Stimulated activated CD4-positive, alpha-beta T cell treated with anti-CD3 and anti-CD28 coated beads, Interleukin-12 subunit alpha, Interleukin-12 subunit beta, amount 100 ng/mL, for 4 hours (primary cell): Measurements from ENCODE around the gene FAM83F.
A peak's percentile ranks its signal among the peaks of the same experiment; 100 is the strongest.
"Not testable (repeated sequence)": the region's sequence is repeated elsewhere in the genome, so short reads cannot be mapped to it uniquely, and the experiment has no call there.

ENCODE experiments used
- DNase-seq: peaks from one replicate; pipeline ENCODE4 v3.0.0-alpha.2; 2020

The FAM83F gene

DNA sequence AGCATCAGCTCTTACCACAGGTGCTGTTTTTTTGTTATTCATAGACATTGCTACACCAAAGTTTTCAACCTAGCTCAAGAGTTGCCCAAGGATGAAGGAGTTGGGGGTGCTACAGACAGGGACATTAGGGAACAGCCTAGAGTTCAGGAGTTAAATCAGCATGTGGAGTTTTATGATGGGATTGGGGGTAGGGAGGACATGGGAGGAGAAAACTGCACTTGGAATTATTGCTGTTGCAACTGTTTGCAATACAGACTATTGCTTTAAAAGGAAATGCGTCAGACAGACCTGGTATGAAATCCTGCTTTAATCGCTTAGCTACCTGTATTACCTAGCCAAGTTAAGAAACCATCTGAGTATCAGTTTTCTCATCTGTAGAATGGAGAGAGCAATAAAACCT, 28.3 kb upstream of the FAM83F start:
- DNase-seq: no peak

DNA sequence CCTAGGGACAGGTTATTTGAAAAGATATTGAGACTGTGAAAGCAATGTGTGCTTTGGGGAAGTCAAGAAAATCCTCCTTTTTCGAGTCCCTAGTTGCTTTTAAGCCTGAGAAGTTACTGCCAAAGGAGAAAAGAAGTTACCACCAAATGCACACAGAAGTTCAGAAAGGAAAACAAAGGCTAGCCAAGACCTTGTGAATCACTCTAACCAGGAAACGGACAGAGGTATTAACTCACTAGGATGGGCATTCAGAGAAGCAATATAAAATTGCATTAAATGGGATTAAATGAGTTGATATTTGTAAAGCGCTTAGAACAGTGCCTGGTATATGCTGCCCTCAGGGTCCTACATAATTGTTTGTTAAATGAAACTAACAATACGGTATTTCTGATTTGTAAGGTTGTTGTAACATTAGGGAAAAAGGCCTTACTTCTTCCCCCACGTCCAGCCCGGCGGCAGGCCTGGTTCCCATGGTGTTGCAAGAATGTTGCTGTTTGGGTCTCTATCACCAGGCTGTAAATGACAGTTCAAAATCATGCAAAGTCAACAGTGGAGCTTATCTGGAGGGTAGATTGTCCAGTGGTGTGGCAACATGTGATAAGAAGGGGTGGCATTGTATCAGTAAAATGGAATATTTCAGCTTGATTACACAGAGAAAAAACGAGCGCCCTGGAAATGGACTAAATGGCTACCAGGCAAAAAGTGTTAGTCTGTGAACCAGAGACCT, 27.5 kb upstream of the FAM83F start:
- DNase-seq: no peak

DNA sequence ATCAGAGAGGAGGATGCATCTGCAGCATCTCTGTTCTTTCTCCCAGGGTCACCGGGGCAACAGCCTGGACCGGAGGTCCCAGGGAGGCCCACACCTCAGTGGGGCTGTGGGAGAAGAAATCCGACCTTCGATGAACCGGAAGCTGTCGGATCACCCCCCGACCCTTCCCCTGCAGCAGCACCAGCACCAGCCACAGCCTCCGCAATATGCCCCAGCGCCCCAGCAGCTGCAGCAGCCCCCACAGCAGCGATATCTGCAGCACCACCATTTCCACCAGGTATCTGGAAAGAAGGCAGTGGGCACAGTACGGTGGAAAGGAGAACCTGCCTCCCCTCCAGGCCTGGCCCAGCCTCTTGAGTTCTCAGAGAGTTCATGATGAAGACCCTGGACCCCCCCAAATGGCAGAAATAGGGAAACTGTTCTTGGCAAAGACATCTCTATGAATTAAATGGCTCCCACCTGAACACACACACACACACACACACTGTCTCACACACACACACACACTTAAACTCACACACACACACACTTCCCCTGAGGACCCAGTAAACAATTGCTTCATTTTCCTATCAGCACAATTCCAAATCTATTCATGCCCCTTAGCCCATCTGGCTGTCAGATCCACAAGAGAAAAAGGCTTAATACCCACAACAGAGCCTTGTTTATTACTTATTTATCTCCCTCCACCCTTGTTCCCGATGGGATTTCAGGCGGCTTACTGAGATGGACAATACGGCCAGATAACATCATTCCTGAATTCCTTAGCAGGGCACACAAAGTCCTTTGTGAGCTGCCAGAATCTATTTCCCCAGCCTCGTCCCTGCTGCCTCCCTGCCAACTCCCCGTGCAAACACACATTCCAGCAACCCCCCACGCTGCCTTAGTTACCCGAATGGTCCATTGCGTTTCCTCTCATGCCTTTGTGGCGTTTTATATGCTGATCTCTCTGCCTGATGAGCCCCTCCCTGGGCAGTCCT, 26.5 kb upstream of the FAM83F start:
- no peak for DNase-seq

DNA sequence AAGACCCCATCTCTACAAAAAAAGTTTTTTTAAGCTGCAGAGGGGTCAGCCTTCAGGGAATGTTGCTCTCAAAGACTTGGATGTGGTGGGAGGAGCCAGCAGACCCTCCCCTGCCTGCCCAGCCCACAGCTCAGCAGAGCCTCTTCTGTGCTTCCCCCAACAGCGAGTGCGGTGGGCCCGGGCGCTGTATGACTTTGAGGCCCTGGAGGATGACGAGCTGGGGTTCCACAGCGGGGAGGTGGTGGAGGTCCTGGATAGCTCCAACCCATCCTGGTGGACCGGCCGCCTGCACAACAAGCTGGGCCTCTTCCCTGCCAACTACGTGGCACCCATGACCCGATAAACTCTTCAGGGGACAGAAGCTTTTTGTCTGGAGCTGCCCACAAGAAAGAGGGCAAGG, 24.0 kb upstream of the FAM83F start:
- no peak for DNase-seq

DNA sequence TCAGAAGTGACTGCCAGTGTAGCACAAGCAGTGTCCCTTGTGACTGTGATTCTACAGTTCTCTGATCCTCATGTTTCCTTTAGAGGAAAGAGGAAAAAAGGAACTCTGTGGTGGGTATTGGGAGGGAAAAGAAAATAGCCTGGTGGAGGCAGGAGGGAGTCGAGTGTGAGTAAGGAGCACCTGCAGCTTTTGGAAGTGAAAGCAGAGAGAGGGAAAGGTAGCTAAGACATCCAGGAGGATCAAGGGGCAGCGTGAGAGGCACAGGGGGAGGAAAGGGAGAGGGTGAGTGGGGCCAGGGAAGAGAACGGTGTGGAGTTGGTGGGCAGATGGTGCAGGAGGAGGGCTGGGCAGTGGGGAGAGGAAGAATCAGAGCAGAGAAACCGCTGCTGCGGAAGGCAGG, 22.1 kb upstream of the FAM83F start:
- no peak for DNase-seq

DNA sequence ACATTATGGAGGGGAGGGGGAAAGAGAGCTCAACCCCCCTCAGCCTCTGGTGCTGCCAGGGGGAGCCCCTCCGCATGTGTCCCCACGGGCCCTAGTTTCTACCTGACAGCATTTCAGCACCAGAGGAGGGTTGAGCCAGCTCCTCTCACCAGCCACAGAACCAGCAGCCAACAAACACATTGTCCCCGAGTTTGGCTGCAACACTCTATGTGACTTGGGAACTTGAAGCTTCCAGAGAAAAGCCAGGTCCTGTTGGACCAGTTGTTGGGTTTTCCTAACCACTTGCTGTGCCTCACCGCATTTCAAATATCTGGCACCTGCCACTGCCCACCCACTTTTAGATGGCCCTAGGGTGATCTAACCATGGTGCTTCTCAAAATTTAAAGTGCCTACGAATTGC, 21.1 kb upstream of the FAM83F start:
- DNase-seq: no peak

DNA sequence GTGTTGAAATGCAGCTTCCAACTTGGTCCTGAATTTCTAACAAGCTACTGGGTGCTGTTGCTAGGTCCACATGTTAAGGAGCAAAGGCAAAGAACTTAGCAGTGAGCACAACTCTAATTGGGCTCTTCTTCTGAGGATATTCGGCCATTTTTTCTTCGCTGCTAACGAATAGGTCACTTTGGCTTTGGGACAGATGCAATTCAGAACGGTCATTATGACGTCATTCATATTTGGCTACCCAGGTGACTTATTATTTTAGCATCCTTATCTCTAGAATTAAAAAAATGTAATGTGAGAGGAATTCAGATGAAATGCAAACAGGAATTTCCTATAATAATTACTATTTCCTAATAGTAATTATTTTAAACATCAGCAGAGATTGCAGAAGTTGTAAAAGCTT, 20.7 kb upstream of the FAM83F start:
- no peak for DNase-seq

DNA sequence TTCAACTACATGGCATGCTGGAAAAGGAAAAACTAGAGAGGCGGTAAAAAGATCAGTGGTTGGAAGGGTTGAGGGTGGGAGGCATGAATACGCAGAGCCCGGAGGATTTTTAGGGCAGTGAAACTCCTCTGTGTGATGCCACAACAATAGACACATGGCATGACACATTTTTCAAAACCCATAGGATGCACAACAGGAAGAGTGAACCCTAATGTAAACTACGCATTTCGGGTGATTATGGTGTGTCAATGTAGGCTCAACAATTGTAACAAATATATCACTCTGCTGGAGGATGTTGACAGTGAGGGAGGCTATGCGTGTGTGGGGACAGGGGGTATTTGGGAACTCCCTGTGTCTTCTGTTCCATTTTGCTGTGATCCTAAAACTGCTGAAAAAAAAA, 15.7 kb upstream of the FAM83F start:
- DNase-seq: no peak

DNA sequence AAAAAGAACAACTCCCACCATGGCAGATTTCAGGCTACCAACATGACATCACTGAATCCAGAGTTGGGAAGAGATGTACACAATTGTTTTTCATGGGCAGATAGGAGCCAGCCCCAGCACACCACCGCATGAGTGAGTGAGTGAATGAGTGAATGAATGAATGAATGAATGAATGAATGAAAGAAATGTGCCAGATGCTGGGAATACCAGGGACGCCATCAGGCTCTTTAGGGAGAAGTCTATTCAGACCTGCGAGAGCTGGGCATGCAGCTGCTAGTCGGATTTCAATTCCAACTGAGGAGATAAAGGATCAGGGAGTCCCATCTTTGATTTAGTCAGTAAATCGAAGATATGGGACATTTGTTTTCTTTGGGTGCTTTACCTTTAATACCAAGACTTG, 15.3 kb upstream of the FAM83F start:
- no peak for DNase-seq

DNA sequence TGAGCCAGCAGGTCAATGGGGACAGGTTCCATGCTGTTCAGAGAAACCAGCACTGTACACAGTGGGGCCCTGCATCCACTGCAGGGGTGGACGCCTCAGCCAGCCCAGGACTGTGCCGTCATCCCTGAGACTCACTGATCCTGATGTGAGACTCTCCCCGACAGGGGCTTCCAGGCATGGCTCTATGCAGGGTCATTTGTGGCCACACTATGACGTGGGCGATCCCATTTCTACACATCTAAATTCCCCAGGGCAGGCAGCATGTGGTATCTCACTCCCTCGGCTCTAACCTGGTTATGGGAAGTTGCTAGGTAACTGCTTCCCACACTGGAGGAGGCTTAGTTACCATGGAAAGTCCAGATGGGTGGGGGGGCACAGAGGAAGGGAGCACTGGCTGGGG, 14.2 kb upstream of the FAM83F start:
- DNase-seq: no peak

DNA sequence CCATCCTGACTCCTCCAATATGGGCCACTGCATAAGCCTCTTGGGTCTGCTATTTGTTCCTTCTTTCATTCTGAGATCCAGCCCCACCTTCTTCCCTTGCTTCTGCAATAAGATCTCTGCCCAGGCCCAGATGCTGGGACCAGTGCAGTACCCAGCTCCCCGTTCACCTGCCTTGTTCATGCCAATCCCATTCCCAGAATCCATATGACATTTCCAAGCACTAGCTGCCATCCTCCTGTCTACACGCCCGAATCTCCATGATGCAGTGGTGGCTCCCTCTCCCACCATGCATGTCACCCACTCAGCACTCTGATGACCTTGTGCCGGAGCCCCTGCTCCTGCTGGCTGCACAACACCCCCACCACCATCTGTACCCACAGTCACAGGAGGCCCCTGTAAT, 11.4 kb upstream of the FAM83F start:
- DNase-seq: no peak

DNA sequence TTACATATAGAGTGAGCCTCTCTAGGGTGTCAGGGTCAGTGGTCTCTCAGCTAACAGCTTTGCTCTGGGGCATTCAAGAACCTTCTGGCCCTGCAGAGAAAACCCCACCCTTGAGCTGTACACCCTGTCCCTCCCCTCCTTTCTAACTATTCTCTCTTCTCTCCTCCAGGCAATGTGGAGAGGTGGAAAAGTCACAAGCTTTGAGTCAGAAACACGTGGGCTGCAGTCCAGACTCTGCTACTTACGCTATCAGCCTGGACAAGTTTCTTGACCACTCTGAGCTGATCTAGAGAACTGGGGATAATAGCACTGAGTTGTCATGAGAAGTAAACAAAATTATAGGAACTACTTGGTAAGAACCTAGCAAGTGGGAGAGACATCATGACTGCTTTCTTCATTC, 10.7 kb upstream of the FAM83F start:
- DNase-seq: no peak

DNA sequence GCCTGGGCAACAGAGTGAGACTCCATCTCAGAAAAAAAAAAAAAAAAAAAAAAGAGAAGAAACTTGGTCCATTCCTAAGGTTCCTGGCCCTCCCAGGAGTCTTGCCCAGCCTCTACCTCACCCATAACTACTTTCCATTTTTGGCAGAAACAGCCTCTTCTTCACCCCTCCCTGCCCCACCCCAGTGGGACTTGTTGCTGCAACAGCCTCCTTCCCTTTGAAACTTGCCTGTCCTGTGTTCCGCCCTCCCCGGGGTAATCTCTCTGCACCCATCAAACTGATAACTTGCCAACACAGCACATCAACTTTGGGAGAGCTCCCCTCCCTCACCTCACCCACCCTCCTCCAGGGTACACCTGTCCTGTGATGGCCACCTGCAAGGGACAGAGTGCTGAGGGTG, 10.0 kb upstream of the FAM83F start:
- no peak for DNase-seq

DNA sequence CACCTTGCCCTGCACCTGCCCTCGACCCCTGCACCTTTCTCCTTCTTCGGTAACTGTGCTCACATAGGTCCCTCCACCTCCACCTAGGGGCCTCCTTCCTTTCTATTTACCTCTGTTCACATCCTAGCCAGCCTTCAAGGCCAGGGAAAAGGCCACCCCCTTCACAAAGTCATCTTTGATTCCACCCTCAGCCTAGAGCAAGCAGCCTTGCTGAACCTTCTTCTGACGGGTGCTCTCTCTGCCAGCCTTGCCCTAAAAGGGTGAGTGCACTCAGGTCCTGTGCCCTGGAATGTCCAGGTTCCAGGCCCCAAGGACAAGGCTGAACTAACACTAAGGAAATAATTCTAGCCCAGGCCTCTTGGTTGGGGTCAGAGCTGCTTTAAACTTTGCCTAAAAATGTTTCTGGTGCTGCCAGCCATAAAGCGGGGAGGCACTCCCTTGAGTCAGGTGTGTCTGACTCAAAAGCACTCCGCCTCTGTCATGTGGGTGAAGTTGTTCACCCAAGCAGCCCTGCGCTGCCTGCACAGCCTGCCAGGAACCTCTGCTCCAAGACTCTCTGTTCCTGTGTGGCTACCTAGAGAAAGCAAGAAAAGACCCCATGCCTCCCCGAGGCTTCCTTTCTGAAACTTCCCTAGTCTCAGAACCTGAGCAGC, 9.2 kb upstream of the FAM83F start:
- DNase-seq: no peak

DNA sequence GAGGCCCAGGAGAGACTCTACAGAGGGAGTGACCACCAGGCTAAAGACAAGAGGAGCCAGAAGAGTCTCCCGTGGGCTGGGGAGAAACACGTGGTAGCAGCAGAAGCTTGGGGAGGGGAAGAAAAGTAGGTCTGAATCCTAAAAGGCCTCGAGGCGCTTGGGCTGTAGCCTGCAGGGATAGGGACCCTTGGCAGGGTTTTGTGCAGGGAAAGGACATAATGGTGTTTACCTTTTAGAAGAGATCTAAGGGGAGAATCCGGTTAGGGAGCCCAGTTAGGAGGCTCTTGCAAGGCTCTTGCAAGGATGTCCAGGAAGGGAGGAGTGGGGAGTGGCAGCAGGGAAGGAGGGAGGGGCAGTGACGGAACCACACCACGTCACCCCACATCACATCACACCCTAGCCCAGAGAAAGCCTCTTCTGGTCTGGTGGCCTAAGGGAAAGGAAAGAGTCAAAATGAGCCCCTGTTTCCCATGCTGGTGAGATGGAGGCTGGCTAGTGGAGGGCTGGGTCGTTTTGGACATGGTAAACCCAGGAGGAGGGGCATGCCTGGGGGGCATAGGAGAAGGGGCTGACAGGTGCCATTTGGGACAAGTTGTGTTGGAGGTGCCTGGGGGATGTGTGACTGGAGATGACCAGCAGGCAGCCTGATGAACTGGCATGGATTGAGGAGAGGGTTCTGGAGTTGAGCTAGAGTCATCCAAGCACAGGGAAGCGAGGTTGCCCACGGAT, 6.2 kb upstream of the FAM83F start:
- DNase-seq: no peak

DNA sequence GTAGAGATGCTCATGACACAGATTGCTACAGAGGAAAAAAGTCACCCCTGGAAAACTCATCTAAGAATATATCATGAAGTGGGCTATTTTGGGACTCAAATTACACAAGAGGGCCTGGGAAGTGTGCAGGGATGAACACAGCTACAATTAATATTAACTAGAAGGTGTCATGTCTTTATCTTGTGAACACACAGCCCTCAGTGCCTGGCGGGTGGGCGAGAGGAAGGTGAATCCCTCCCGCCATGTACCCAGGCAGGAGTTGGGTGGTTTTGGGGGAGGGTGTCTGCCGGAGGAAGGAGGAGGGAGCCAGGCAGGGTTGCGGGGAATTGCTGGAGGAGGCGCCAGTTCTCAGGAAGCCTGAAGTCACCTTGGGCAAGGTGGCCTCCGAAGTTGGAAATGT, 5.1 kb upstream of the FAM83F start:
- DNase-seq: no peak

DNA sequence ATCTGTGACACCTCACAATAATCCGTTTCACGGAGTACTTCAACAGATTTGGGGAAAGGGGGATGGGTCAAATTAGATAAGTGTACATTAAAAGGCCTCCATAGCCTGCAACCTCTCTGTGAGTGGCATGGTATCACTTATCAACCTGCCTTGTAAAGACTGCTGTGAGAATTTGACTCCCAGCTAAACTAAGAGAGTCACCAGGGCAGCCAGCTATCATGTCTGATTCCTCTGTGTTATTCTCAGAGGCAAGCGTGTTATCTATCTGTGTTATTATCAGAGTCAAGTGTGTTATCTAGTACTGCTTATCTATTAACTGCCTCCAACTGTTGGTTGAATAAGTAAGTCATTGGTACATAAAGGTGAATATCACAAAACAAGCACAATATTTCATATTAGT, 4.1 kb upstream of the FAM83F start:
- no peak for DNase-seq

DNA sequence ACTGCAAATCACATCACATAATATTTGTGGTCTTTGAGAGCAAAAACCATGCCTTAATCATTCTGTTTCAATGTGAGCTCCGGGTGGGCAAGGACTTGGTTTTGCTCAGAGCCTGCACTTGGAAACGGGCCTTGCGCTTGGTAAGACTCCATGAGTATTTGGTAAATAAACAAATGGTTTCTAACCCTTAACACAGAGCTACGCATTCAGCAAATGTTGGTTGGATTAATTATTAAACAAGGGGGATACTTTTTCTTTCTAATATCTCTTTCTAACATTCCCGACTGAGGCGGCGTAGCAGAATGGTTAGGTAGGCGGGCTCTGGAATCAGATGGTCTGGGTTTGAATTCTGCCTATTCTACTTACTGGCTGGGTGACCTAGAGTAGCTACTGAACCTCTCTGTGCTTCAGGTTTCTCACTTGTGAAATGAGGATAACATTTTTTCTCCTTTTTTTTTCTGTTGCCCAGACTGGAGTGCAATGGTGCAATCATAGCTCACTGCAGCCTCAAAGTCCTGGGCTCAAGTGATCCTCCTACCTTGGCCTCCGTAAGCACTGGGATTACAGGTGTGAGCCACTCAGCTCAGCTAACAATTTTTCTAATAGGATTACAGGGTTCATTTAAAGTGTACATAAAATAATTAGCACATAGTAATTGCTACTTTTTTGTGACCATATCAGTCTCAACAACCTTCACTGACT, 3.4 kb upstream of the FAM83F start:
- DNase-seq: no peak

DNA sequence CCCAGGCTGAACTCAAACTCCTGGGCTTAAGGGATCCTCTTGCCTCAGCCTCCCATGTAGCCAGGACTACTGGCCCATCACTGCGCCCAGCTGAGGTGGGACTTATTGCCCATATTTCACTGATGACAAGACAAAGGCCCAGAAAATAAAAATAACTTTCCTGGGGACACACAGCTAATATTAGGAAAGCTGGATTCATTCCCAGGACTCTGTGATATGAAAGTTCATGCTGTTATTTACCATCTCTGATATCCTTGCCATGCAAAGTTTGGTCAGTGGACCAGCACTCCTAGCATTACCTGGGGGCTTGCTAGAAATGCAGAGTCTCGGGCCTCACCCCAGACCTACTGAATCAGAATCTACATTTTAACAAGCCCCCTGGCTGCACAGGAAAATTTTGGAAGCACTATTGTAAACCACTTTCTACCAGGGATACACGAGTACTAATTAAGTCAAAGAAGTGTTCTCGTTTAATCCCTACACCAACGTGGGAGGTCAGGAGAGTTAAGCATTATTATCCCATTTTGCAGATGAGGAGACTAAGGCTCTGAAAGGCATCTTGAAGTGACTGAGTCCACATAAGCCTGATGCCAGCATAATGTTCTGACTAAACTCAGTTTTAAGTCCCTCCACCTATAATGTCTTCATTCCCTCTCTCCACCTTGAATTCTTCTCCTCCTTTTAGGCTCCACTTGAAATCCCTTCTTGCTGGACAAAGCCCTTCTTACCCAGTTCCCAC, 2.5 kb upstream of the FAM83F start:
- DNase-seq: no peak

DNA sequence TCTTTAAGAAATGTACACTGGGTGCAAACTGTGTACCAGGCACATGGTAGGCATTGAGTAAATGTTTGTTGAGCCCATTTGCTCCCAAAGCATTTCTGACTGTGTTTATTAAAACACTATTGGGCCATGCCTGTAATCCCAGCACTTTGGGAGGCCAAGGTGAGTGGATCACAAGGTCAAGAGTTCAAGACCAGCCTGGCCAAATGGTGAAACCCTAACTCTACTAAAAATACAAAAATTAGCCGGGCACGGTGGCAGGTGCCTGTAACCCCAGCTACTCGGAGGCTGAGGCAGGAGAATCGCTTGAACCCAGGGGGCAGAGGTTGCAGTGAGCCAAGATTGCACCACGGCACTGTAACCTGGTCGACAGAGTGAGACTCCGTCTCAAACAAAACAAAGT, 1.9 kb upstream of the FAM83F start:
- DNase-seq: not testable (repeated sequence)

DNA sequence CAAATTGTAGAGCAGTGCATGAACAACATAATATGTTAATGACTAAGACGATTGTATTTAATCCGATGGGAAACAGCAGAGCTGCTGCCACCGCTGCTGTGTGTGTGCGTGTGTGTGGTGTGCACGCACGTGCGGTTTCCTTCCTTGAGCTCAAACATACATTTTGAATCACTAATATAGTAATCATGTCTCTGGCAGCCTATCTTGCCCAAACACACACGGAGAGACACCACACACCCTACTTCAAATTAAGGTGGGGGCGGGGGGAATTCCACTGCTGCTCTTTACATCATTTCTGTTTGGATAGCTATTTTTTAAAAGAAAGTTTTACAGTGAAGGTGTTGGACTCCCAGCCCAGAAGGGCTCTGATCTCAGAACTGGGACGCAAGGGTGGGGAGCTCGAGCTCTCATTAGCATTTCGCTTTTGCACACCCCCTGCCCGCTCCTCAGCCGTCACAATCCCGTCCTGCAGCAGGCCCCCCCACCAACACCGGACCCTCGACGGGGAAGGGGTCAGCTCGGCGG, 651 bp upstream of the FAM83F start:
- peak; percentile 32 for DNase-seq
